Neural progenitor cell (in vitro differentiated cells): ENCODE measurements around the gene FOXJ1. TPM values are rescaled to one million over a fixed set of nuclear protein-coding genes. Genes with fewer than 3 reads are reported as not detected.

ENCODE experiments used
- DNase-seq: peaks from one replicate; pipeline ENCODE4 v3.0.0-alpha.2; 2016; ENCODE audit warnings: low spot score
- H2AFZ ChIP-seq: fragments of 200-600 bp; sonication (generic); replicated peaks from 2 replicates; pipeline ENCODE4 v1.6.1; 2016; ENCODE audit warnings: antibody characterized with exemption
- H3F3A ChIP-seq: fragments of 200-600 bp; sonication (generic); 2 replicates; pipeline ENCODE4 v1.6.1; 2016; ENCODE audit warnings: antibody characterized with exemption, low read depth
- H3K27ac ChIP-seq: fragments of 200-600 bp; sonication (generic); 2 replicates; pipeline ENCODE4 v1.5.1; 2016; ENCODE audit warnings: mild to moderate bottlenecking
- H3K27me3 ChIP-seq: fragments of 200-600 bp; sonication (generic); 2 replicates; pipeline ENCODE4 v1.6.1; 2016; ENCODE audit warnings: mild to moderate bottlenecking, moderate library complexity
- H3K36me3 ChIP-seq: fragments of 200-600 bp; sonication (generic); 2 replicates; pipeline ENCODE4 v1.5.1; 2016
- H3K4me1 ChIP-seq: fragments of 200-600 bp; sonication (generic); 2 replicates; pipeline ENCODE4 v1.6.1; 2016; ENCODE audit warnings: mixed run types
- H3K4me2 ChIP-seq: fragments of 200-600 bp; sonication (generic); 2 replicates; pipeline ENCODE4 v1.6.1; 2016
- H3K4me3 ChIP-seq: fragments of 200-600 bp; sonication (generic); 2 replicates; pipeline ENCODE4 v1.5.1; 2016
- H3K79me2 ChIP-seq: fragments of 200-600 bp; sonication (generic); 2 replicates; pipeline ENCODE4 v1.6.1; 2016; ENCODE audit warnings: low read depth
- H3K9ac ChIP-seq: fragments of 200-600 bp; sonication (generic); 2 replicates; pipeline ENCODE4 v1.6.1; 2016
- H3K9me3 ChIP-seq: fragments of 200-600 bp; sonication (generic); 2 replicates; pipeline ENCODE4 v1.5.1; 2016; ENCODE audit warnings: low read depth
- H4K20me1 ChIP-seq: fragments of 200-600 bp; sonication (generic); 2 replicates; pipeline ENCODE4 v1.6.1; 2016; ENCODE audit warnings: low read depth
- H3K27ac Mint-ChIP-seq: 3 replicates; pipeline ENCODE4 v1.8.0; 2021; ENCODE audit warnings: mixed read lengths
- H3K27me3 Mint-ChIP-seq: 2 replicates; pipeline ENCODE4 v1.8.0; 2022; ENCODE audit warnings: low read depth, mild to moderate bottlenecking, inconsistent platforms, moderate library complexity, mixed read lengths; ENCODE audit not compliant: insufficient read depth
- H3K36me3 Mint-ChIP-seq: 3 replicates; pipeline ENCODE4 v1.8.0; 2021; ENCODE audit warnings: mixed read lengths
- H3K4me1 Mint-ChIP-seq: 3 replicates; pipeline ENCODE4 v1.8.0; 2021; ENCODE audit warnings: mixed read lengths
- H3K4me3 Mint-ChIP-seq: 3 replicates; pipeline ENCODE4 v1.8.0; 2021; ENCODE audit warnings: mild to moderate bottlenecking, moderate library complexity, mixed read lengths
- H3K9me3 Mint-ChIP-seq: 3 replicates; pipeline ENCODE4 v1.8.0; 2020; ENCODE audit warnings: mixed read lengths
- EZH2 ChIP-seq: fragments of 200-600 bp; sonication (generic); IDR thresholded peaks from 2 replicates; pipeline ENCODE4 v1.6.1; 2017; ENCODE audit warnings: antibody characterized with exemption, mild to moderate bottlenecking, moderate library complexity
- EZH2phosphoT487 ChIP-seq: fragments of 200-600 bp; sonication (generic); IDR thresholded peaks from 2 replicates; pipeline ENCODE4 v1.6.1; 2017; ENCODE audit warnings: antibody characterized with exemption
- total RNA-seq: library from RNA; depleted of rRNA; stranded (reverse); fragments of >200 nt; gene quantifications from 2 replicates; pipeline ENCODE4 v1.2.3, GENCODE V29; 2015; ENCODE audit warnings: low replicate concordance
- TF ChIP-seq, protein P1 (sequence below): fragments of 200-600 bp; sonication (generic); IDR thresholded peaks from 2 replicates; pipeline ENCODE4 v1.5.1; 2017; ENCODE audit warnings: antibody characterized with exemption, mild to moderate bottlenecking

FOXJ1 gene
- total RNA-seq, 1 donor from 2014 or later: 0.49 TPM

- no peak for TF ChIP-seq EZH2
- TF ChIP-seq, protein P1, sequence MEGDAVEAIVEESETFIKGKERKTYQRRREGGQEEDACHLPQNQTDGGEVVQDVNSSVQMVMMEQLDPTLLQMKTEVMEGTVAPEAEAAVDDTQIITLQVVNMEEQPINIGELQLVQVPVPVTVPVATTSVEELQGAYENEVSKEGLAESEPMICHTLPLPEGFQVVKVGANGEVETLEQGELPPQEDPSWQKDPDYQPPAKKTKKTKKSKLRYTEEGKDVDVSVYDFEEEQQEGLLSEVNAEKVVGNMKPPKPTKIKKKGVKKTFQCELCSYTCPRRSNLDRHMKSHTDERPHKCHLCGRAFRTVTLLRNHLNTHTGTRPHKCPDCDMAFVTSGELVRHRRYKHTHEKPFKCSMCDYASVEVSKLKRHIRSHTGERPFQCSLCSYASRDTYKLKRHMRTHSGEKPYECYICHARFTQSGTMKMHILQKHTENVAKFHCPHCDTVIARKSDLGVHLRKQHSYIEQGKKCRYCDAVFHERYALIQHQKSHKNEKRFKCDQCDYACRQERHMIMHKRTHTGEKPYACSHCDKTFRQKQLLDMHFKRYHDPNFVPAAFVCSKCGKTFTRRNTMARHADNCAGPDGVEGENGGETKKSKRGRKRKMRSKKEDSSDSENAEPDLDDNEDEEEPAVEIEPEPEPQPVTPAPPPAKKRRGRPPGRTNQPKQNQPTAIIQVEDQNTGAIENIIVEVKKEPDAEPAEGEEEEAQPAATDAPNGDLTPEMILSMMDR: no peak
- no peak for TF ChIP-seq EZH2phosphoT487
- Mint-ChIP-seq H3K27me3 (peaks cover 4% of the 10 kb centered on the region), H3K27ac (no peak overlapping the region), H3K4me1 (no peaks in the 10 kb centered on the region), H3K4me3 (peak overlapping the region; percentile 58), H3K36me3 (peaks cover 14% of the 10 kb centered on the region), H3K9me3 (no peaks in the 10 kb centered on the region)
- DNase-seq: no peak
- H3K4me2 ChIP-seq: no peak overlapping the region
- H3K79me2 ChIP-seq: no peaks in the 10 kb centered on the region
- no peaks in the 10 kb centered on the region for H3F3A ChIP-seq
- H3K4me1 ChIP-seq: no peaks in the 10 kb centered on the region
- H3K9me3 ChIP-seq: no peaks in the 10 kb centered on the region
- no peaks in the 10 kb centered on the region for H3K36me3 ChIP-seq
- H3K27ac ChIP-seq: no peak overlapping the region
- H3K4me3 ChIP-seq: no peak overlapping the region
- no peaks in the 10 kb centered on the region for H4K20me1 ChIP-seq
- H3K9ac ChIP-seq: no peak overlapping the region
- H2AFZ ChIP-seq: no peak overlapping the region
- no peaks in the 10 kb centered on the region for H3K27me3 ChIP-seq
These were observed 52.0 kb downstream of the FOXJ1 start for GRCh38 chr17:76088868-76089576.

GRCh38 chr17:76088041-76088867 is 52.8 kb downstream of the FOXJ1 start:
- peaks cover 5% of the 10 kb centered on the region for H3K27me3 Mint-ChIP-seq
- Histone ChIP-seq H4K20me1 (no peaks in the 10 kb centered on the region), H3K4me1 (no peaks in the 10 kb centered on the region), H3K4me2 (no peak overlapping the region), H3F3A (no peaks in the 10 kb centered on the region), H3K27ac (no peak overlapping the region), H3K9ac (no peak overlapping the region), H3K36me3 (no peaks in the 10 kb centered on the region), H3K4me3 (no peak overlapping the region), H2AFZ (no peak overlapping the region), H3K79me2 (no peaks in the 10 kb centered on the region), H3K9me3 (no peaks in the 10 kb centered on the region), H3K27me3 (no peaks in the 10 kb centered on the region)
- no peaks in the 10 kb centered on the region for H3K4me1 Mint-ChIP-seq
- H3K4me3 Mint-ChIP-seq: no peak overlapping the region
- H3K27ac Mint-ChIP-seq: no peak overlapping the region
- peak; percentile 47 for DNase-seq
- H3K36me3 Mint-ChIP-seq: peaks cover 14% of the 10 kb centered on the region
- no peak for TF ChIP-seq EZH2
- TF ChIP-seq, protein P1: peak; percentile 29
- H3K9me3 Mint-ChIP-seq: no peaks in the 10 kb centered on the region

GRCh38 chr17:76087531-76087930 is 53.5 kb downstream of the FOXJ1 start:
- Histone ChIP-seq H3K36me3 (no peaks in the 10 kb centered on the region), H3K27me3 (no peaks in the 10 kb centered on the region), H3F3A (no peaks in the 10 kb centered on the region), H3K9ac (no peak overlapping the region), H3K4me3 (no peak overlapping the region), H3K4me1 (no peaks in the 10 kb centered on the region), H3K27ac (no peak overlapping the region), H3K4me2 (no peak overlapping the region), H2AFZ (no peak overlapping the region), H3K79me2 (no peaks in the 10 kb centered on the region), H3K9me3 (no peaks in the 10 kb centered on the region), H4K20me1 (peaks cover 2% of the 10 kb centered on the region)
- peaks cover 14% of the 10 kb centered on the region for H3K36me3 Mint-ChIP-seq
- TF ChIP-seq EZH2: no peak
- H3K9me3 Mint-ChIP-seq: no peaks in the 10 kb centered on the region
- no peak overlapping the region for H3K27ac Mint-ChIP-seq
- DNase-seq: no peak
- H3K4me1 Mint-ChIP-seq: no peaks in the 10 kb centered on the region
- no peak overlapping the region for H3K4me3 Mint-ChIP-seq
- peaks cover 7% of the 10 kb centered on the region for H3K27me3 Mint-ChIP-seq

GRCh38 chr17:76086384-76086783 is 54.7 kb downstream of the FOXJ1 start:
- Mint-ChIP-seq H3K4me3 (no peak overlapping the region), H3K9me3 (no peaks in the 10 kb centered on the region), H3K4me1 (peaks cover 4% of the 10 kb centered on the region), H3K27me3 (peaks cover 7% of the 10 kb centered on the region), H3K36me3 (peaks cover 10% of the 10 kb centered on the region), H3K27ac (no peak overlapping the region)
- Histone ChIP-seq H3K4me2 (no peak overlapping the region), H3K4me3 (no peak overlapping the region), H3K27ac (no peak overlapping the region), H3K9ac (no peak overlapping the region), H4K20me1 (peaks cover 2% of the 10 kb centered on the region), H3K9me3 (no peaks in the 10 kb centered on the region), H2AFZ (no peak overlapping the region), H3K79me2 (no peaks in the 10 kb centered on the region), H3K27me3 (no peaks in the 10 kb centered on the region), H3K36me3 (no peaks in the 10 kb centered on the region), H3F3A (peaks cover 5% of the 10 kb centered on the region), H3K4me1 (no peaks in the 10 kb centered on the region)
- TF ChIP-seq EZH2phosphoT487: no peak
- TF ChIP-seq EZH2: no peak
- TF ChIP-seq, protein P1: no peak
- DNase-seq: no peak
